ENCODE data around the gene TMED10.

TMED10 gene

DNA sequence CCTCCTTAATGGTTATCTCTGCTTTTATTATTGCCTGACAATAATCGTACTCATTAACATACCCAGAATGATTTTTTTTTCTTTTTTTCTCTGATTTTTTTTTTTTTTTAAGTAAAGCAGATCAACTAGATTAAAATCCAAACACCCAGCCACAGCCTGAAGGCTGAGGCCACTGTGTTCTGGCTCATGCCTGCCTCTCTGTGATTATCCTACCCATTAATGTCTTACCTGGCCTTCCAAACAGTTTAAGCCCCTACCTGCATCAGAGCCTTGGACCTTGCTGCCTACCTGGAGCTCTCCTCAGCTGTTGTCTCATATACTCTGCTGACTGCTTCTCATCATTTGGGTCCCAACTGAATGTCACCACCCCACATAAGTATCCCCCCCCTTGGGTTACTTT is 6.8 kb upstream of the TMED10 start:
- TF ChIP-seq, protein P1, sequence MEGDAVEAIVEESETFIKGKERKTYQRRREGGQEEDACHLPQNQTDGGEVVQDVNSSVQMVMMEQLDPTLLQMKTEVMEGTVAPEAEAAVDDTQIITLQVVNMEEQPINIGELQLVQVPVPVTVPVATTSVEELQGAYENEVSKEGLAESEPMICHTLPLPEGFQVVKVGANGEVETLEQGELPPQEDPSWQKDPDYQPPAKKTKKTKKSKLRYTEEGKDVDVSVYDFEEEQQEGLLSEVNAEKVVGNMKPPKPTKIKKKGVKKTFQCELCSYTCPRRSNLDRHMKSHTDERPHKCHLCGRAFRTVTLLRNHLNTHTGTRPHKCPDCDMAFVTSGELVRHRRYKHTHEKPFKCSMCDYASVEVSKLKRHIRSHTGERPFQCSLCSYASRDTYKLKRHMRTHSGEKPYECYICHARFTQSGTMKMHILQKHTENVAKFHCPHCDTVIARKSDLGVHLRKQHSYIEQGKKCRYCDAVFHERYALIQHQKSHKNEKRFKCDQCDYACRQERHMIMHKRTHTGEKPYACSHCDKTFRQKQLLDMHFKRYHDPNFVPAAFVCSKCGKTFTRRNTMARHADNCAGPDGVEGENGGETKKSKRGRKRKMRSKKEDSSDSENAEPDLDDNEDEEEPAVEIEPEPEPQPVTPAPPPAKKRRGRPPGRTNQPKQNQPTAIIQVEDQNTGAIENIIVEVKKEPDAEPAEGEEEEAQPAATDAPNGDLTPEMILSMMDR (IDR thresholded peaks at IDR 0.05): no peak

DNA sequence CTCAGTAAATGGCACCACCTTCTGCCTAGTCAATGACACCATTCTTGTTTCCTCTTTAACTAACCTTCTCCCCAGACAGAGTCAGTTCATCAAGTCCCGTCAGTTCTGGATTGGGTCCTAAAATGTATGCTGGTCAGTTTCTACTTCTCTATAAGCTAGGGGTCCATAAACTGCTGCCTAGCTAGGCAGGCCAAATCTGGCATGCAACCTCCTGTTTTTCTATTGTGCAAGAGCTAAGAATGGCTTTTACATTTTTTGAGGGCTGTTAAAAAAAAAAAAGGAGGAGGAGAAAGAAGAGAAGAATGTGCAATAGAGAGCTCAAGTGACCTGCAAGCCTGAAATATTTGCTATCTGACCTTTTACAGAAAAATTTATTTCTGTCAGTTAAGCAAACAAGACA is 6.4 kb upstream of the TMED10 start:
- TF ChIP-seq, protein P1 (IDR thresholded peaks at IDR 0.05): no peak

DNA sequence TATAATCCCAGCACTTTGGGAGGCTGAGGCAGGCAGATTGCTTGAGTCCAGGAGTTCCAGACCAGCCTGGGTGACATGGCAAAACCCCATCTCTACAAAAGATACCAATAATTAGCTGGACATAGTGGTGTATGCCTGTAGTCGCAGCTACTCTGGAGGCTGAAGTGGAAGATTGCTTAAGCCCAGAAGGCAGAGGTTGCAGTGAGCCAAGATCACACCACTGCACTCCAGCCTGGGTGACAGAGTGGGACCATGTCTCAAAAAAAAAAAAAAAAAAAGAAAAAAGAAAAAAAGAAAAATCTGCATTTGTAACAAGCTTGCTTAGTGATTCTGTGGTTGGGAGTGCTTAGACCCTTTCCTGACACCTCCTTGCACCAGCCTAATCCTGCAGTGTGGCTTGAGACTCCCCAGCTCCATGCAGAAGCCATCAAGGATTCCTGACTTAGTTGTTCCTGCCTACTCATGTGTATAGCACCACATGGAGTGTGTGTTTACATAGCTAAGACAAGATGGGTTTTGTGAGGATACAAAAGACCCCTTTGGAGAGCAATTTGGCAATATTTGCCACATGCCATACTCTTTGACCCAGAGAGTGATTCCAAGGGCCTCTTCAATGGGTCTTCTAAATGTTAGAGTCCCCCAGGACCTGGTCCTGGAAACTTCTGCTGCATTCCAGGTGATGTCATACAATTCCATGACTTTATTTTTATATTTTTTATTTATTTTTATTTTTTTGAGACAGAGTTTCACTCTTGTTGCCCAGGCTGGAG is 5.1 kb upstream of the TMED10 start:
- TF ChIP-seq, protein P1 (IDR thresholded peaks at IDR 0.05): no peak

DNA sequence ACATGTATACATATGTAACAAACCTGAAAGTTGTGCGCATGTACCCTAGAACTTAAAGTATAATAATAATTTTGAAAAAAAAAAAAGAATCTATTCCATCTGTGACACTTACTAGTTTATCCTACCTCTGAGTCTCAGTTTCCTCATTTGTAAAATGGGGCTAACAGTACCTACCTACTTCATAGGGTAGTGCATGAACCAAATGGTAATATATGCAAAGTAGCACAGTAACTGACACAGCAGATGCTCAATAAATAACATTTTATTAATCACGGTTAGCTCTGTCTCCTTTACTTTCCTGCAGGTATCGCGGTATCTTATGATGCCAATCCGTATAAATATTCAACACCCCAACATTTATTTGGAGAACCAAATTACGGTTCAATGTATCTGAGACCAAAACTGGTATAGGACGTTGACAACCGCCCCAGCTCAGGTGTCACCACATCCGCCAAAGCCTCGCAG is 703 bp downstream of the TMED10 start:
- TF ChIP-seq, protein P1 (IDR thresholded peaks at IDR 0.05): no peak

DNA sequence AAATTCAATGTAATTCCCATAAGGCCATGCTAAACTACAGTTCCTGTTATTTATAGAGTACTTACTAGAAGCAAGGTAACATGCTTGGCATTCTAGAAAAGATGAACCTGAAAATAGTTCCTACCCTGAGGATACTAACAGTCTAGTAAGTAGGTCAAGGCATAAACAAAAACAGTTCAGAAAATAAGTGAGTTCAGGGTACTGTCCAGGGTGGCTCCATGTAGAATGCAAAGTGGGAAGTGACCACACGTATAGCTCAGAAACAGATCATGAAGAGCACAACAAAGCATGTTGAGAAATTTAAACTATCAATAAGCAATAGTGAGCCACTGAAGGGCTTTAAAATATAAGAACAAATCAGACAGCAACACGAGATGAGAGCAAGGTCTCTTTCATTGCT is 2.3 kb downstream of the TMED10 start:
- TF ChIP-seq, protein P1 (IDR thresholded peaks at IDR 0.05): no peak

GRCh38 chr14:75170772-75171171 is 5.6 kb downstream of the TMED10 start:
- TF ChIP-seq, protein P1 (IDR thresholded peaks at IDR 0.05): no peak

DNA sequence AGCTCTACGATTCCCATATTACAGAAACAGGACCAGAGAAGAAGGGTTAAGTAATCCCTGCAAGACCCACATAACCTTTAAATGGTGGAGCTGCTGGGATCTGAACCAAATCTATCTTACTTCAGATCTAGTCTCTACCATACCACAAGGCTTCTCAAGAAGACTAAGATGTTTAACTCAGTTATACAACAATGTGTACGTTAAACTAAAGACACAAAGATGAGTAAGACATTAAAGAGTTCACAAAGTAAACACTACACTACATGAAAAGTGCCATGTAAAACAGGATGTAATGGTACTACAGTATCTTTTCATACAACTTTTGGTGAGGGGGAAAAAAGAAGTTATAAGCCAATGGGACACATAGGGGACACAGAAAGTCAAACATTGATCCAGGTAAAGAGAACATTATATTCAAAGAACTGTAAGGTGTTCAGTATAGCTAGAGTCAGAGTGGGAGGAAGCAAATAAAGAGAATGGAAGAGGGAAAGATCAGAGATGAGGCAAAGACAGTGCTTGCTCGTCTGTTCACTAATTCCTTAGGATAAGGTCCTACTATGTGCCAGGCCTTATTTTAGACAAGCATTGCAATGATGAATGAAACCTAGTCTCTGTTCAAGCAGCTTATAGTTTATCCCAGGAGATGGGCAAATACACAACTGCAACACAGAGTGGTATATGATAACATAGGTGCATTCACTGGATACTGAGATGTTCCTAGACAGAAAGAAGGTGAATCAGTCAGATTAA is 7.7 kb downstream of the TMED10 start:
- TF ChIP-seq, protein P1 (IDR thresholded peaks at IDR 0.05): no peak

Measured in LNCAP (cell line).